HUES48 (cell line): ENCODE data around the gene UGT1A7.

Experiments used
- H3K27ac ChIP-seq: one replicate; pipeline ENCODE4 v1.7.0; 2013; ENCODE audit warnings: low read depth, low read length, inconsistent platforms
- H3K27me3 ChIP-seq: 2 replicates; pipeline ENCODE4 v1.6.1; 2013; ENCODE audit warnings: mild to moderate bottlenecking, low read length; ENCODE audit not compliant: control insufficient read depth, insufficient read depth
- H3K36me3 ChIP-seq: 2 replicates; pipeline ENCODE4 v1.6.1; 2013; ENCODE audit warnings: low read length; ENCODE audit not compliant: control insufficient read depth, insufficient read depth
- H3K4me1 ChIP-seq: 2 replicates; pipeline ENCODE4 v1.6.1; 2013; ENCODE audit warnings: mild to moderate bottlenecking, low read length; ENCODE audit not compliant: control insufficient read depth, insufficient read depth
- H3K4me3 ChIP-seq: 2 replicates; pipeline ENCODE4 v1.5.1; 2013; ENCODE audit warnings: mild to moderate bottlenecking, low read depth, low read length
- H3K9ac ChIP-seq: 2 replicates; pipeline ENCODE4 v1.6.1; 2013; ENCODE audit warnings: mild to moderate bottlenecking, low read depth, low read length, moderate library complexity
- H3K9me3 ChIP-seq: 2 replicates; pipeline ENCODE4 v1.6.1; 2013; ENCODE audit warnings: low read length; ENCODE audit not compliant: control insufficient read depth, insufficient read depth

Gene UGT1A7

GRCh38 chr2:233791151-233791882 lies 109.6 kb downstream of the UGT1A7 start:
- Histone ChIP-seq H3K9ac (no peak overlapping the region), H3K27ac (no peak overlapping the region), H3K9me3 (no peaks in the 10 kb centered on the region), H3K4me3 (no peak overlapping the region), H3K27me3 (no peaks in the 10 kb centered on the region), H3K4me1 (no peaks in the 10 kb centered on the region), H3K36me3 (no peaks in the 10 kb centered on the region)

- no peak overlapping the region for H3K9ac ChIP-seq
- no peaks in the 10 kb centered on the region for H3K27me3 ChIP-seq
- no peaks in the 10 kb centered on the region for H3K36me3 ChIP-seq
- no peaks in the 10 kb centered on the region for H3K9me3 ChIP-seq
- H3K27ac ChIP-seq, result no peak overlapping the region
- H3K4me3 ChIP-seq, result no peak overlapping the region
- no peaks in the 10 kb centered on the region for H3K4me1 ChIP-seq
These were observed 110.2 kb downstream of the UGT1A7 start for GRCh38 chr2:233791883-233792329.

GRCh38 chr2:233792720-233793119 lies 111.0 kb downstream of the UGT1A7 start:
- Histone ChIP-seq H3K27ac (no peak overlapping the region), H3K9ac (no peak overlapping the region), H3K9me3 (0 out of 2 replicates have a peak, but pooled peaks cover under 1% of the 10 kb centered on the region), H3K36me3 (no peaks in the 10 kb centered on the region), H3K27me3 (no peaks in the 10 kb centered on the region), H3K4me1 (no peaks in the 10 kb centered on the region), H3K4me3 (no peak overlapping the region)

GRCh38 chr2:233793465-233794127 lies 111.9 kb downstream of the UGT1A7 start:
- Histone ChIP-seq H3K4me3 (no peak overlapping the region), H3K4me1 (no peaks in the 10 kb centered on the region), H3K27me3 (no peaks in the 10 kb centered on the region), H3K9me3 (0 out of 2 replicates have a peak, but pooled peaks cover 6% of the 10 kb centered on the region), H3K9ac (no peak overlapping the region), H3K36me3 (no peaks in the 10 kb centered on the region), H3K27ac (no peak overlapping the region)

- Histone ChIP-seq H3K27me3 (no peaks in the 10 kb centered on the region), H3K4me3 (no peak overlapping the region), H3K9me3 (peaks cover 6% of the 10 kb centered on the region; the same call in 1 of the 2 replicates), H3K36me3 (no peaks in the 10 kb centered on the region), H3K9ac (no peak overlapping the region), H3K27ac (no peak overlapping the region), H3K4me1 (no peaks in the 10 kb centered on the region)
These were observed 112.5 kb downstream of the UGT1A7 start for GRCh38 chr2:233794128-233794658.

GRCh38 chr2:233795735-233796171 lies 114.1 kb downstream of the UGT1A7 start:
- no peaks in the 10 kb centered on the region for H3K36me3 ChIP-seq
- H3K4me3 ChIP-seq, result no peak overlapping the region
- H3K9me3 ChIP-seq, result peaks cover 6% of the 10 kb centered on the region; the same call in 1 of the 2 replicates
- H3K4me1 ChIP-seq, result no peaks in the 10 kb centered on the region
- no peak overlapping the region for H3K27ac ChIP-seq
- H3K27me3 ChIP-seq, result no peaks in the 10 kb centered on the region
- H3K9ac ChIP-seq, result no peak overlapping the region

GRCh38 chr2:233796254-233796653 lies 114.6 kb downstream of the UGT1A7 start:
- Histone ChIP-seq H3K36me3 (no peaks in the 10 kb centered on the region), H3K27ac (no peak overlapping the region), H3K4me3 (no peak overlapping the region), H3K9ac (no peak overlapping the region), H3K4me1 (no peaks in the 10 kb centered on the region), H3K27me3 (no peaks in the 10 kb centered on the region), H3K9me3 (peaks cover 6% of the 10 kb centered on the region)

GRCh38 chr2:233798335-233799086 lies 116.8 kb downstream of the UGT1A7 start:
- peaks cover 6% of the 10 kb centered on the region for H3K9me3 ChIP-seq
- no peaks in the 10 kb centered on the region for H3K4me1 ChIP-seq
- H3K9ac ChIP-seq, result no peak overlapping the region
- no peak overlapping the region for H3K27ac ChIP-seq
- H3K4me3 ChIP-seq, result no peak overlapping the region
- no peaks in the 10 kb centered on the region for H3K27me3 ChIP-seq
- H3K36me3 ChIP-seq, result no peaks in the 10 kb centered on the region

GRCh38 chr2:233799087-233799665 lies 117.5 kb downstream of the UGT1A7 start:
- H3K9me3 ChIP-seq, result peaks cover 6% of the 10 kb centered on the region
- no peak overlapping the region for H3K4me3 ChIP-seq
- no peaks in the 10 kb centered on the region for H3K27me3 ChIP-seq
- no peak overlapping the region for H3K9ac ChIP-seq
- no peaks in the 10 kb centered on the region for H3K36me3 ChIP-seq
- H3K27ac ChIP-seq, result no peak overlapping the region
- no peaks in the 10 kb centered on the region for H3K4me1 ChIP-seq

- Histone ChIP-seq H3K4me1 (no peaks in the 10 kb centered on the region), H3K9ac (no peak overlapping the region), H3K27ac (no peak overlapping the region), H3K4me3 (no peak overlapping the region), H3K9me3 (peaks cover 6% of the 10 kb centered on the region), H3K36me3 (no peaks in the 10 kb centered on the region), H3K27me3 (no peaks in the 10 kb centered on the region)
These were observed 118.0 kb downstream of the UGT1A7 start for GRCh38 chr2:233799716-233800115.
